ENCODE data around the gene TAF11L13. TPM values are rescaled to one million over a fixed set of nuclear protein-coding genes. Genes with fewer than 3 reads are reported as not detected.
"Not testable (repeated sequence)": the region's sequence is repeated elsewhere in the genome, so short reads cannot be mapped to it uniquely, and the experiment has no call there.

TAF11L13 gene
- total and polyA plus RNA-seq, 5 experiments from 2014 or later: not detected

- Mint-ChIP-seq H3K36me3 (no peaks in the 10 kb centered on the region), H3K4me1 (no peaks in the 10 kb centered on the region), H3K27ac (no peak within 1 kb of the TSS), H3K4me3 (no peak within 1 kb of the TSS), H3K9me3 (peaks cover 0 to 12% (median 4%) of the 10 kb centered on the region in 9 donors), H3K27me3 (peaks cover 0 to 2% (median 0%) of the 10 kb centered on the region in 5 donors)
- no peak for ATAC-seq
- no peak for DNase-seq
- POLR2A ChIA-PET: no interaction called here
Observed at GRCh38 chr5:17634160-17634559, 2.3 kb downstream of the TAF11L13 start, which contains the start of gene TAF11L14. TSS of gene TAF11L14 (plus strand) at chr5:17634460.

DNA sequence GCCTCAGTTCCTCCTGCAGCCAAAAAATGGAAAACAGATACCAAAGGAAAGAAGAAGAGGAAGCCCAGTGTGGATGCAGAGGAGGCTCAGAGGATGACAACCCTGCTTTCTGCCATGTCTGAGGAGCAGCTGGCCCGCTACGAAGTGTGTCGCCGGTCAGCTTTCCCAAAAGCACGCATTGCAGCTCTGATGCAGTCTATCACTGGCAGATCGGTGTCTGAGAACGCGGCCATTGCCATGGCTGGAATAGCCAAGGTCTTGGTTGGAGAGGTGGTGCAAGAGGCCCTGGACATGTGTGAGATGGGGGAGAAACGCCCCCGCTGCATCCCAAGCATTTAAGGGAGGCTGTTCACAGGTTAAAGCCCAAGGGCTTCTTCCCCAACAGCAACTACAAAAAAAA lies 17.3 kb downstream of the TAF11L13 start:
- H3K36me3 Mint-ChIP-seq, H3K4me3 Mint-ChIP-seq, ATAC-seq, DNase-seq, H3K27ac Mint-ChIP-seq, H3K4me1 Mint-ChIP-seq, H3K27me3 Mint-ChIP-seq, POLR2A ChIA-PET: not testable (repeated sequence)
- peaks cover 0 to 32% (median 14%) of the 10 kb centered on the region in 9 donors for H3K9me3 Mint-ChIP-seq

DNA sequence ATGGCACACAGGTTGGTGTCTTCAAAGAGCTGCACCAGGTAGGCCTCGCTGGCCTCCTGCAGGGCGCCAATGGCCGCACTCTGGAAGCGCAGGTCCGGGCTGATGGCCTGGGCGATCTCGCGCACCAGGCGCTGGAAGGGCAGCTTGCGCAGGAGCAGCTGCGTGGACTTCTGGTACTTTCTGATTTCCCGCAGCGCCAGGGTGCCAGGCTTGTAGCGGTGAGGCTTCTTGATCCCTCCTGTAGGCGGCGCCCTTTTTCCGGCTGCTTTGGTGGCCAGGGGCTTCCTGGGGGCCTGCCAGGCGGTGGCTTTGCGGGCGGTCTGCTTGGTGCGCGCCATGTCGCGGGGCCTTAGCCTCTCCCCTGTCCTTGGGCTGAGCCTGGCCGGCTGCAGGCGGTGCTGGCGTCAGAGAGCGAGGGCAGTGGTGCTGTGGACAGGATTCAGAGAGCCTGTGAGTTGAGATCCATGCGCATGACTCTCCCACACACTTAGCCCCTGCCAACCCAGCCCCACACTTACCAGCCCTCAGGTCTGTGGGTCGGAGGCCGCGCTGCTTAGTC lies 23.4 kb downstream of the TAF11L13 start:
- DNase-seq, H3K4me3 Mint-ChIP-seq, POLR2A ChIA-PET, H3K27me3 Mint-ChIP-seq, H3K4me1 Mint-ChIP-seq, H3K36me3 Mint-ChIP-seq, H3K27ac Mint-ChIP-seq, ATAC-seq: not testable (repeated sequence)
- peaks cover 0 to 30% (median 17%) of the 10 kb centered on the region in 9 donors for H3K9me3 Mint-ChIP-seq

- no peak for DNase-seq
- no peak overlapping the region for H3K4me3 Mint-ChIP-seq
- no peak overlapping the region for H3K27ac Mint-ChIP-seq
- H3K4me1 Mint-ChIP-seq: no peaks in the 10 kb centered on the region
- no peaks in the 10 kb centered on the region for H3K27me3 Mint-ChIP-seq
- no peak for ATAC-seq
- peaks cover 0 to 30% (median 19%) of the 10 kb centered on the region in 9 donors for H3K9me3 Mint-ChIP-seq
- POLR2A ChIA-PET: no interaction called here
- peaks cover 0 to 5% (median 0%) of the 10 kb centered on the region in 3 donors for H3K36me3 Mint-ChIP-seq
Observed at GRCh38 chr5:17655921-17656320, 24.0 kb downstream of the TAF11L13 start.

GRCh38 chr5:17663182-17663581 lies 31.3 kb downstream of the TAF11L13 start:
- no peaks in the 10 kb centered on the region for H3K36me3 Mint-ChIP-seq
- H3K27ac Mint-ChIP-seq: no peak overlapping the region
- ATAC-seq (no peak), DNase-seq (no peak)
- no peak overlapping the region for H3K4me3 Mint-ChIP-seq
- H3K4me1 Mint-ChIP-seq: peaks cover 0 to 2% (median 0%) of the 10 kb centered on the region in 4 donors
- POLR2A ChIA-PET: no interaction called here
- H3K27me3 Mint-ChIP-seq: no peaks in the 10 kb centered on the region
- H3K9me3 Mint-ChIP-seq: peaks cover 0 to 34% (median 17%) of the 10 kb centered on the region in 9 donors

DNA sequence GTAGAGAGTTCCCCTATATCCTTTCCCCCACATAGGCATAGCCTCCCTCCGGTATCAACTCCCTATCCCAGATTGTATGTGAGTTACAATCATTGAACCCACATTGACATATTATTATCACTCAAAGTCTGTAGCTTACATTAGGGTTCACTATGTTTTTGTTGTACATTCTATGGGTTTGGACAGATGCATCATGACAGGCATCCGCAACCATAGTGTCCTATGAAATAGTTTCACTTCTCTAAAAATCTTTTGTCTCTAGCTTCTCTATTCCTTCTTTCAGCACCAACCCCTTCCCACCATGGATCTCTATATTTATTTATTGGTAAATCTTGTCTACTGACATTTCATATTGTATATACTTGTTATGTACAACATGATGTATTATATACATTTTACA lies 33.9 kb downstream of the TAF11L13 start:
- Mint-ChIP-seq H3K9me3 (peaks cover 7 to 33% (median 16%) of the 10 kb centered on the region in 9 donors), H3K4me3 (no peak overlapping the region), H3K36me3 (no peaks in the 10 kb centered on the region), H3K27ac (no peak overlapping the region), H3K4me1 (peaks cover 0 to 2% (median 0%) of the 10 kb centered on the region in 4 donors), H3K27me3 (no peaks in the 10 kb centered on the region)
- ATAC-seq: no peak
- DNase-seq: no peak
- POLR2A ChIA-PET: no interaction called here

DNA sequence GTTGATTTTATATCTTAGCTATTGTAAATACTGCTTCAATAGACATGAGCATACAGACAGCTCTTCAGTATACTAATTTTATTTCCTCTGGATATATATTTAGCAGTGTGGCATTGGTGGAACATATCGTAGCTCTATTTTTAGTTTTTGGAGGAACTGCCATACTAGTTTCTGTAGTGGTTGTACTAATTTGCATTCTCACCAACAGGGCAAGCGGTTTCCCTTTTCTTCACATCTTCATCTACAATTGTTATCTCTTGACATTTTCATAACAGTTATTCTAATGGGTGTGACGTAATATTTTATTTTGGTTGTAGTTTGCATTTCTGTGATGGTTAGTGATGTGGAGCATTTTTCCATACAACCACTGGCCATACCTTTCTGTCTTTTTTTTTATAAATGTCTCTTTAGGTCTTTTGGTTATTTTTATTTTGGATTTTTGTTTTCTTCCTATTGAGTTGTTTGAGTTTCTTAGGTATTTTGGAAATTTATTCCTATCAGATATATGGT lies 34.9 kb downstream of the TAF11L13 start:
- H3K36me3 Mint-ChIP-seq: no peaks in the 10 kb centered on the region
- ATAC-seq: no peak
- no peak overlapping the region for H3K27ac Mint-ChIP-seq
- H3K9me3 Mint-ChIP-seq: peaks cover 4 to 32% (median 15%) of the 10 kb centered on the region in 9 donors
- POLR2A ChIA-PET: no interaction called here
- peaks cover 0 to 2% (median 0%) of the 10 kb centered on the region in 4 donors for H3K4me1 Mint-ChIP-seq
- no peak for DNase-seq
- H3K4me3 Mint-ChIP-seq: no peak overlapping the region
- H3K27me3 Mint-ChIP-seq: peaks cover 0 to 1% (median 0%) of the 10 kb centered on the region in 5 donors

GRCh38 chr5:17670353-17670752 lies 38.5 kb downstream of the TAF11L13 start:
- Mint-ChIP-seq H3K27ac (no peak overlapping the region), H3K36me3 (no peaks in the 10 kb centered on the region), H3K9me3 (peaks cover 2 to 37% (median 12%) of the 10 kb centered on the region in 9 donors), H3K4me3 (no peak overlapping the region), H3K27me3 (peaks cover 0 to 1% (median 0%) of the 10 kb centered on the region in 5 donors), H3K4me1 (peaks cover 0 to 2% (median 0%) of the 10 kb centered on the region in 4 donors)
- DNase-seq: no peak
- ATAC-seq: no peak
- POLR2A ChIA-PET: no interaction called here

- POLR2A ChIA-PET: no interaction called here
- ATAC-seq: no peak
- no peak for DNase-seq
- Mint-ChIP-seq H3K36me3 (no peaks in the 10 kb centered on the region), H3K9me3 (peaks cover 0 to 9% (median 2%) of the 10 kb centered on the region in 9 donors), H3K4me3 (no peak overlapping the region), H3K4me1 (no peaks in the 10 kb centered on the region), H3K27ac (no peak overlapping the region), H3K27me3 (no peaks in the 10 kb centered on the region)
Observed at GRCh38 chr5:17678751-17679324, 47.0 kb downstream of the TAF11L13 start.

DNA sequence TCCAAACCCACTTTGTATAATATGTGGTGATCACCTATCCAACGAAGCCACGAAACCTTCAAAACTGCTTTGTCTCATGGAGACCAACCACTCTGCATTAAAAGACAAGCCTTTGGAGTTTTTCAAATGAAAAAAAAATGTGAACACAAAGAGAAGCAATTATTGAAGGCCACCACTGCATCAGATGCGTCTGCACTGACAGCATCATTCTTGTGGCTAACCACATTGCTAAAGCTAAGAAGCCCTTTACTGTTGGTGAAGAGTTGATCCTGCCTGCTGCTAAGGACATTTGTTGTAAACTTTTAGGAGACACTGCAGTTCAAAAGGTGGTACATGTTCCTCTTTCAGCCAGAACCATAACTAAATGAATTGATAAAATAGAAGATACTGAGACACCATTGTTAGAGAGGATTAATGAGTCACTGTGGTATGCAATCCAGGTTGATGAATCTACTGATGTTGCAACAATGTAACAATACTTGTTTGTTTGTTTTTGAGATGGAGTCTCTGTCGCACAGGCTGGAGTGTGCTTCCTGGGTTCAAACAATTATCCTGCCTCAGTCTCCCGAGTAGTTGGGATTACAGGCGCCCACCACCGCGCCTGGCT lies 47.8 kb downstream of the TAF11L13 start:
- H3K4me1 Mint-ChIP-seq: no peaks in the 10 kb centered on the region

DNA sequence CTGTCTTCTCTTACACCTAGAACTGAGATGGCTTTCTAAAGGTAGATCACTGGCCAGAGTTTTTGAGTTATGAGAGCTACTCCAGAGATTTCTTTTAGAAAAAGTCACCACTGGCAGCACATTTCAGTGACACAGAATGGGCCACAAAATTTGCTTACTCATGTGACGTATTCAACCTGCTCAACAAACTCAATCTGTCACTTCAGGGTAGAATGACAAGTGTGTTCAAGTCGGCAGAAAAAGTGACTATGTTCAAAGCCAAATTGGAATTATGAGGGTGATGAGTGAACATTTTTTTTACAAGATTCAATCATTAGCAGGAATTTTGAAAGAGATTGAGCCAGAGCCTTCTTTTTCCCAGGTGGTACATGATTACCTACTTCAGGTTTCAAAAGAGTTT lies 48.8 kb downstream of the TAF11L13 start:
- no peak for ATAC-seq
- Mint-ChIP-seq H3K4me3 (no peak overlapping the region), H3K9me3 (peaks cover 0 to 7% (median 0%) of the 10 kb centered on the region in 9 donors), H3K36me3 (no peaks in the 10 kb centered on the region), H3K4me1 (no peaks in the 10 kb centered on the region), H3K27me3 (no peaks in the 10 kb centered on the region), H3K27ac (no peak overlapping the region)
- POLR2A ChIA-PET: no interaction called here
- no peak for DNase-seq

More for the DNA sequence above, 47.8 kb downstream of the TAF11L13 start:
- POLR2A ChIA-PET: no interaction called here
- peaks cover 0 to 9% (median 2%) of the 10 kb centered on the region in 9 donors for H3K9me3 Mint-ChIP-seq
- DNase-seq: no peak
- no peak for ATAC-seq
- no peaks in the 10 kb centered on the region for H3K36me3 Mint-ChIP-seq
- H3K27ac Mint-ChIP-seq: no peak overlapping the region
- no peak overlapping the region for H3K4me3 Mint-ChIP-seq
- H3K27me3 Mint-ChIP-seq: no peaks in the 10 kb centered on the region
